22Rv1 (cell line): Measurements from ENCODE around the gene NUP205.
A peak's percentile ranks its signal among the peaks of the same experiment; 100 is the strongest.
"Not testable (repeated sequence)": the region's sequence is repeated elsewhere in the genome, so short reads cannot be mapped to it uniquely, and the experiment has no call there.

Experiments
- H3K27ac ChIP-seq: fragments of 450-650 bp; 2 replicates; pipeline ENCODE4 v1.5.1; 2017
- ZFX ChIP-seq: fragments of 450-650 bp; IDR thresholded peaks from 2 replicates; pipeline ENCODE4 v1.6.1; 2017; ENCODE audit warnings: antibody characterized with exemption, borderline replicate concordance
- TF ChIP-seq, protein P1 (sequence below): fragments of 450-650 bp; IDR thresholded peaks from 2 replicates; pipeline ENCODE4 v1.5.1; 2017; ENCODE audit warnings: mild to moderate bottlenecking

The NUP205 gene

DNA sequence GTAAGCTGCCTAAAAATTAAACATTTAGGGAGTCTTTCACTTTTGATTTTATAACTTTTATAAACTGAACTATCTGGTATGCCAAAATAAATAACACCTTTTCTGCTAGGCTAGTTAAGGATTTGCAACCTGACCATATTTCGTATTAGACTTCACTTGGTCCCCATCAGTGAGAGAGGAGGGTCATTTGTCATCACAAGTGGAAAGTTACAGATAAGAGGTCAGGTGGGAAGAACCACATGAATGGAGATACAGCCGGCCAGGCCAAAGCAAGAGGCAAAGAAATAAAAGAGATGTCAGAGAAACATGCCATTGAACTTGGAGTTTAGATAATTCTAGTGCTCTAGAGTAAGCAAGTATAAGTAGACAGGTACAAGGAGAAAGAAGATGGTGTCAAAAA is 60.1 kb downstream of the NUP205 start:
- H3K27ac ChIP-seq = no peak overlapping the region
- TF ChIP-seq, protein P1, sequence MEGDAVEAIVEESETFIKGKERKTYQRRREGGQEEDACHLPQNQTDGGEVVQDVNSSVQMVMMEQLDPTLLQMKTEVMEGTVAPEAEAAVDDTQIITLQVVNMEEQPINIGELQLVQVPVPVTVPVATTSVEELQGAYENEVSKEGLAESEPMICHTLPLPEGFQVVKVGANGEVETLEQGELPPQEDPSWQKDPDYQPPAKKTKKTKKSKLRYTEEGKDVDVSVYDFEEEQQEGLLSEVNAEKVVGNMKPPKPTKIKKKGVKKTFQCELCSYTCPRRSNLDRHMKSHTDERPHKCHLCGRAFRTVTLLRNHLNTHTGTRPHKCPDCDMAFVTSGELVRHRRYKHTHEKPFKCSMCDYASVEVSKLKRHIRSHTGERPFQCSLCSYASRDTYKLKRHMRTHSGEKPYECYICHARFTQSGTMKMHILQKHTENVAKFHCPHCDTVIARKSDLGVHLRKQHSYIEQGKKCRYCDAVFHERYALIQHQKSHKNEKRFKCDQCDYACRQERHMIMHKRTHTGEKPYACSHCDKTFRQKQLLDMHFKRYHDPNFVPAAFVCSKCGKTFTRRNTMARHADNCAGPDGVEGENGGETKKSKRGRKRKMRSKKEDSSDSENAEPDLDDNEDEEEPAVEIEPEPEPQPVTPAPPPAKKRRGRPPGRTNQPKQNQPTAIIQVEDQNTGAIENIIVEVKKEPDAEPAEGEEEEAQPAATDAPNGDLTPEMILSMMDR = no peak
- TF ChIP-seq ZFX = no peak

DNA sequence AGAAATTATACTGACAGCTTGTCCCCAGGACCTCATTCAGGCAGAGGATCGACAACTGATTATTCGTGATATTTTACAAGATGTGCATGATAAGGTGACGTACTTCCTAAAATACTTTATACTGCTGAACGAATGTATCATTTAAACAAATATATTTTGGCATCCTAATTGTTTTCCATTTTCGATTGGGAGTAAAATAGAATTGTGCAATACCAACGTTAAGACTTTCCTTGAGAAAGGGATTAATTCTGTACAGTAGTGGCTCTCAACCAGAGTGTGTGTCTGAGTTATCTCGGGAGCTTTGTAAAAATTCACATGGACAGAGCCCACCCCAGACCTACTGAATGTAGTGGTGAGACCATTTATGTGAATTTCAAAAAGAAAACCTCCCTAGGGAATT is 60.8 kb downstream of the NUP205 start:
- no peak overlapping the region for H3K27ac ChIP-seq
- TF ChIP-seq, protein P1 = no peak
- no peak for TF ChIP-seq ZFX

DNA sequence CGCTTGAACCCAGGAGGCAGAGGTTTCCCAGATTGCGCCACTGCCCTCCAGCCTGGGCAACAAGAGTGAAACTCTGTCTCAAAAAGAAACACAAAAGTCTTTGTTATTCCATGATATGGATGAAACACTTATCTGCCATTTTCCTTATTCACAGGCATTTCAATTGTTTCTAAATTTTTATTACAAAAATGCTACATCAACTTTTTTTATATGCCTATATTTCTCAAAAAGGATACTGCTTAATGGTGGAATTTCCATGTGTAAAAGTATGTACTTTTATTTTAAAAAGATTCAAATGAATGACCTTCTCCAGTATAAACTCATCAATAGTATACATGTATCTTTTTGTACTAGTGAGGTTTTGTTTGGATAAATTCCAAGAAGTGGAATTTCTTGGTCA is 62.7 kb downstream of the NUP205 start:
- no peak for TF ChIP-seq ZFX
- TF ChIP-seq, protein P1 = no peak
- H3K27ac ChIP-seq = no peak overlapping the region

DNA sequence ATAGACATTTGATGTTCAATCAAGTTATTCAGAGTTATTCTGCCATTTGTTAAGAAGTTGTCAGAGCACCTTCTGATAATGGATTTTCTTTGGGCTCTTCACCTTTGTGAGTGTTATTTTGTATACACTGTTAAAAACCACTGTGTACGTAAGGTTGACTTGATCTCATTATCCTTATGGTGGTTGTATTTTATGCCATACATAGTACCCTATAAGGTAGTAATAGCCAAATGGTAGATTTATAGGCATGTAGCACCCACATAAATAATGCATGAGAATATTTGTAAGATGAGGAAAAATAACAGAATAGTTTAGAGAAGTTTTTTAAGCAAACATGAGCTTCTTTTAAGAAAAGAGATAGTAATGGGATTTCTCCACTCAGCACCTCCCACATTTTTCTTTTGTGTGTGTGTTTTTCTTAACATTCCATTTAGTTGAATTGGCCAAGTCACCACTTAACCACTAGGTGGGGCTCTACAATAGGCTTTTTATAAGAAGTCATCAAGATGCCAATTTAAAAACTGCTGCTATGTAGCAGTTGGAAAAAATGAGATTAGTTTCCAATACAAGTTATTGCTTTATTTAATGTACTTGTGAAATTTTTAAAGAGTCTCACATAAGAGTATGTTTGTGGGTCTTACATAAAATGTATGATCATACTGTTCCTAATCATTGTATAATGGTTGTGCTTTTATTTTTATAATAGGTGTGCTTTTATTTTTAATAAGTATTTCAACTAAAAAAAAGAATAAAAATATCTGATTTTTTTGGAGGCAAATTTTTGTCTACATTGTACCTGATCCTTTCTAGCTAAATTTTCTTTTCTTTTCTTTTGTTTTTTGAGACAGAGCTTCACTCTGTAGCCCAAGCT is 63.5 kb downstream of the NUP205 start:
- H3K27ac ChIP-seq = no peak overlapping the region
- TF ChIP-seq, protein P1 = peak; percentile 99
- no peak for TF ChIP-seq ZFX

DNA sequence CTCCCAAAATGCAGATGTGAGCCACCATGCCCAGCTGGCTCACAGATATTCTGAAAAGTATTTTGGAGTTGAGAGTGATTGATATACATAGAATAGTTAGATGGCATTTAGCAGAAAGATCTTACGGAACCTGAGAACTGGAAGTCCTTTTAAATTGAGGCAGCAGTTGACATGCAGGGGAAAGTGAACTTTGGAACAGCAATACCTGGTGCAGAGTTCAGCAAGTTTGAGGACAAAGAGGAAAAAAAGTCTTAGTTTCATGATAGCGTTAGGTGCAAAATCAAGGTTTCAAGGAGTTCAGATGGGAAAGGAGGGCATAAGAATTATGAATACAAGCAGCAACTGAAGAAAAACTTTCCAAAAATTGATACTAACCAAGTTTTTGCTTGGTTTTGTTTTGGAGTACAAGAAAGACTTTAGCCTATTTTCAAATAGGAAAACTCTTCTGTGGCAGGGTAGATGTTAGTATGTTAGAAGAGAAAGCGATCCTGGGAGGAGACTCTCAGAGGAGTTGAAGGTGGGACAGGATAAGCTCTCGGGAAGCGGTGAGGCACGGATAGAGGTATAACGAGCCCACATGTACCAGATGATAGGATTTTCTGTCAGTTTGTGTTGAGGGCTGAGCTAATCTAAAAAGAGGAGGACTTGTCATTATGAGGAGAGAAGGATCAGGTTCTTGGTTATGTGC is 76.6 kb downstream of the NUP205 start:
- TF ChIP-seq ZFX = no peak
- TF ChIP-seq, protein P1 = no peak
- H3K27ac ChIP-seq = no peak overlapping the region

DNA sequence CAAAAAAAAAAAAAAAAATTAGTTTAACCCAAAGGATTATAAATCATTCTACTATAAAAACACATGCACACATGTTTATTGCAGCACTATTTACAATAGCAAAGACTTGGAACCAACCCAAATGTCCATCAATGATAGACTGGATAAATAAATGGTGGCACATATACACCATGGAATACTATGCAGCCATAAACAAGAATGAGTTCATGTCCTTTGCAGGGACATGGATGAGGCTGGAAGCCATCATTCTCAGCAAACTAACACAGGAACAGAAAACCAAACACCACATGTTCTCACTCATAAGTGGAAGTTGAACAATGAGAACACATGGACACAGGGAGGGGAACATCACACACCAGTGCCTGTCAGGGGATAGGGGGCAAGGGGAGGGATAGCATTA is 82.0 kb downstream of the NUP205 start:
- H3K27ac ChIP-seq = not testable (repeated sequence)

DNA sequence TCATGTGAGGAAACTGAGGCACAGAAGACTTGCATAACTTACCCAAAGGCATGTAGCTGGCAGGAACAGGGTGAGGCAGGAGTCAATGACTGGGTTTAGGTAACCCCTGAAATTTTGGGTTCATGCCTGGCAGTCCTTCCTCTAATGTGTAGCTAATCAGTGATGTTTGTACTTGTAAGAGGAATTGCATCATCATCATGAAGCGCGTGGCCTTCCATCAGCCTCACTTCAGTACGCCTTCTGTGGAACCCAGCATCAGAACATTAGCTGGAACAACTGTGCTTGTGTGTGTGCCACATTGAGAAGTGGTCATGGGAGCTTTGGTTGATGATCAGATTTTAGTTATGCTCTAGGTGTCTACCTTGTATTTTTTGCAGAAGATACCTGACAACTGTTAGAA is 86.4 kb downstream of the NUP205 start:
- TF ChIP-seq ZFX = no peak
- TF ChIP-seq, protein P1 = no peak

More for the DNA sequence above, 86.4 kb downstream of the NUP205 start:
- no peak overlapping the region for H3K27ac ChIP-seq
